IPS DF 4.7 (cell line): ENCODE results near the gene NCBP1.
A peak's percentile ranks its signal among the peaks of the same experiment; 100 is the strongest.
"Not testable (repeated sequence)": the region's sequence is repeated elsewhere in the genome, so short reads cannot be mapped to it uniquely, and the experiment has no call there.

ENCODE experiments used
- DNase-seq: peaks from one replicate; pipeline ENCODE4 v3.0.0-alpha.2; 2013; ENCODE audit warnings: low spot score; ENCODE audit errors: extremely low read depth

NCBP1 gene

GRCh38 chr9:97632985-97633858 is at the start of gene NCBP1, which contains the start of gene TSTD2:
NCBP1 (plus strand) TSS chr9:97633821; CDS start chr9:97633882, 61 bp downstream.
TSTD2 (minus strand) TSS chr9:97633368; CDS start chr9:97627562, 5,806 bp downstream.
- DNase-seq, result peak; percentile 74

- not testable (repeated sequence) for DNase-seq
Observed at GRCh38 chr9:97584778-97585177, 48.8 kb upstream of the NCBP1 start.

GRCh38 chr9:97586909-97587308 is 46.7 kb upstream of the NCBP1 start:
- not testable (repeated sequence) for DNase-seq

GRCh38 chr9:97591535-97591934 is 42.1 kb upstream of the NCBP1 start:
- no peak for DNase-seq

GRCh38 chr9:97592126-97592525 is 41.5 kb upstream of the NCBP1 start:
- DNase-seq, result no peak

GRCh38 chr9:97593960-97594359 is 39.7 kb upstream of the NCBP1 start:
- no peak for DNase-seq

GRCh38 chr9:97594381-97594921 is 39.2 kb upstream of the NCBP1 start:
- DNase-seq, result no peak

- DNase-seq, result no peak
Observed at GRCh38 chr9:97596906-97597305, 36.7 kb upstream of the NCBP1 start.

GRCh38 chr9:97598461-97599288 is 34.9 kb upstream of the NCBP1 start:
- peak; percentile 74 for DNase-seq

GRCh38 chr9:97599314-97599846 is 34.2 kb upstream of the NCBP1 start:
- DNase-seq, result no peak

- DNase-seq, result no peak
Observed at GRCh38 chr9:97600531-97601227, 32.9 kb upstream of the NCBP1 start.

- DNase-seq, result no peak
Observed at GRCh38 chr9:97601228-97601898, 32.3 kb upstream of the NCBP1 start.

- no peak for DNase-seq
Observed at GRCh38 chr9:97602430-97602829, 31.2 kb upstream of the NCBP1 start.

GRCh38 chr9:97604901-97605645 is 28.5 kb upstream of the NCBP1 start:
- DNase-seq, result no peak

GRCh38 chr9:97615439-97616072 is 18.1 kb upstream of the NCBP1 start:
- DNase-seq, result no peak

GRCh38 chr9:97617939-97618416 is 15.6 kb upstream of the NCBP1 start:
- no peak for DNase-seq

- DNase-seq, result not testable (repeated sequence)
Observed at GRCh38 chr9:97620063-97620462, 13.6 kb upstream of the NCBP1 start.

- DNase-seq, result not testable (repeated sequence)
Observed at GRCh38 chr9:97622483-97622882, 11.1 kb upstream of the NCBP1 start.

GRCh38 chr9:97623946-97624345 is 9.7 kb upstream of the NCBP1 start:
- no peak for DNase-seq
